Kidney epithelial cell (primary cell): ENCODE results near the gene RDX. TPM values are rescaled to one million over a fixed set of nuclear protein-coding genes. Genes with fewer than 3 reads are reported as not detected.
A peak's percentile ranks its signal among the peaks of the same experiment; 100 is the strongest.

Experiments
- DNase-seq: peaks from one replicate; pipeline ENCODE4 v3.0.0-alpha.2; 2010; ENCODE audit warnings: low read depth
- H3K27me3 ChIP-seq: 2 replicates; pipeline ENCODE4 v1.6.0; 2011; ENCODE audit warnings: low read length; ENCODE audit not compliant: control insufficient read depth, insufficient read depth
- H3K36me3 ChIP-seq: 2 replicates; pipeline ENCODE4 v1.5.1; 2011; ENCODE audit warnings: low read length; ENCODE audit not compliant: control insufficient read depth, insufficient read depth
- H3K4me3 ChIP-seq: 2 replicates; pipeline ENCODE4 v1.5.1; 2011; ENCODE audit warnings: low read depth, mild to moderate bottlenecking, control low read depth, low read length
- total RNA-seq: library from RNA; depleted of rRNA; stranded (reverse); fragments of >200 nt; gene quantifications from 2 replicates; pipeline ENCODE4 v1.2.3, GENCODE V29; 2015
- TF ChIP-seq, protein P1 (sequence below): IDR thresholded peaks from 2 replicates; pipeline ENCODE4 v1.5.1; 2011; ENCODE audit warnings: mild to moderate bottlenecking, moderate library complexity, low read length, control low read depth, inconsistent platforms; ENCODE audit not compliant: insufficient read depth, poor library complexity, severe bottlenecking

RDX gene
- total RNA-seq, 1 donor from 2014 or later: 46.7 TPM

DNA sequence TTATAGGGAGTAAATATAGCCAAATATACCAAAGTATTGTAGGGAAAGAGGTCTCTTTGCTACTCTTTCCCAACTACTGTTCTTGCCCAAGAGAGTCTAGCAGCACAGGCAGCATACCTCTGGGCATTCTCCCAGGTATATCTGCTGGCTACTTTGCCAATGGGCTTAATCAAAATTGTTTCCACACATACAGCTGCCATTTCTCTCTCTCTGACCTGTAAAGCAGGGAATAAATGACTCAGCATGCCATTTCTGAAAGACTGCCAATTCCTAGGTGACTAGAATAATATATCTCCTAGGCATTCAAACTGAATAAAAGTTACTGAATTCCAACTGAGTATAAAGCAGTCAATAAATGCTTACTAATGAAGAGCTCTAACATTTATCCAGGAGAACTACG lies 44.6 kb downstream of the RDX start:
- H3K4me3 ChIP-seq: no peak overlapping the region
- TF ChIP-seq, protein P1, sequence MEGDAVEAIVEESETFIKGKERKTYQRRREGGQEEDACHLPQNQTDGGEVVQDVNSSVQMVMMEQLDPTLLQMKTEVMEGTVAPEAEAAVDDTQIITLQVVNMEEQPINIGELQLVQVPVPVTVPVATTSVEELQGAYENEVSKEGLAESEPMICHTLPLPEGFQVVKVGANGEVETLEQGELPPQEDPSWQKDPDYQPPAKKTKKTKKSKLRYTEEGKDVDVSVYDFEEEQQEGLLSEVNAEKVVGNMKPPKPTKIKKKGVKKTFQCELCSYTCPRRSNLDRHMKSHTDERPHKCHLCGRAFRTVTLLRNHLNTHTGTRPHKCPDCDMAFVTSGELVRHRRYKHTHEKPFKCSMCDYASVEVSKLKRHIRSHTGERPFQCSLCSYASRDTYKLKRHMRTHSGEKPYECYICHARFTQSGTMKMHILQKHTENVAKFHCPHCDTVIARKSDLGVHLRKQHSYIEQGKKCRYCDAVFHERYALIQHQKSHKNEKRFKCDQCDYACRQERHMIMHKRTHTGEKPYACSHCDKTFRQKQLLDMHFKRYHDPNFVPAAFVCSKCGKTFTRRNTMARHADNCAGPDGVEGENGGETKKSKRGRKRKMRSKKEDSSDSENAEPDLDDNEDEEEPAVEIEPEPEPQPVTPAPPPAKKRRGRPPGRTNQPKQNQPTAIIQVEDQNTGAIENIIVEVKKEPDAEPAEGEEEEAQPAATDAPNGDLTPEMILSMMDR: no peak
- peak; percentile 52 for DNase-seq
- H3K36me3 ChIP-seq: peaks cover 1% of the 10 kb centered on the region
- H3K27me3 ChIP-seq: no peaks in the 10 kb centered on the region

DNA sequence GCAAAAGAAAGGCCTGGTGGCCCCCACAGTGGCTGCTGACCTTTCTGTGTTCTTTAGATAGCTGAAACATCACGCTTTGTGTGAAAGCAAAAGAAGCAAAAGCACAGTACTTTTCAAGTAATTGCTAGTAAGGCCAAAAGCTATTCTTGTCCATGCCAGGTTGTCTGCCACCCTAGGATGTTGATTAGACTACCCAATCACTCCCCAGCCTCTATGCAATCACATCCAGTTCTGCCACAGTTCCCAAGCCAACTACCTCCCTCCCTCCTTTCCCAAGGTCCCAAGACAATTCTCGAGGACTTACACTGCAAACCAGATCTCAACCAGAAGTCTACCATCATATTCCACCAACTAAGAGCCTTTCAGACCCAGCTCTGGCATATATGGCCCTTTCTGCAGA lies 46.2 kb downstream of the RDX start:
- DNase-seq: no peak
- TF ChIP-seq, protein P1: no peak

DNA sequence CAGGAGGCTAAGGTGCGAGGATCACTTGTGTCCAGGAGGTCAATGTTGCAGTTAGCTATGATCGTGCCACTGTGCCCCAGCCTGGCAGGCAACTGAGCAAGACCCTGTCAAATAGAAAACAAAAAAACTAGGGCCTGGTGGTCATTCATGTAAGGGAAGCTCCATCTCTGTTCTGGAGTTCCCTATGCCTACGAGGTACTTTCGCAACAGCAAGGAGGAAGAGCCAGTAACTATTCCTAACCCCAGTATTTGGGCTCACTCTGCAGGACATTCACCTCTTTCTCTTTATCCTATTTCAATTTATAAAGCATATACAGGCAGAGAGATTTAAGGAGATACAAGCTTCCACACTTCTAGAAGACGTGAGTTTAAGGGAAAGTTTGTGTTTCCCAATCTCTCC lies 46.6 kb downstream of the RDX start:
- no peak for DNase-seq
- no peaks in the 10 kb centered on the region for H3K27me3 ChIP-seq
- no peak overlapping the region for H3K4me3 ChIP-seq
- TF ChIP-seq, protein P1: no peak
- H3K36me3 ChIP-seq: peaks cover 1% of the 10 kb centered on the region

More for the DNA sequence above, 46.2 kb downstream of the RDX start:
- no peaks in the 10 kb centered on the region for H3K27me3 ChIP-seq
- no peak overlapping the region for H3K4me3 ChIP-seq
- H3K36me3 ChIP-seq: peaks cover 1% of the 10 kb centered on the region

DNA sequence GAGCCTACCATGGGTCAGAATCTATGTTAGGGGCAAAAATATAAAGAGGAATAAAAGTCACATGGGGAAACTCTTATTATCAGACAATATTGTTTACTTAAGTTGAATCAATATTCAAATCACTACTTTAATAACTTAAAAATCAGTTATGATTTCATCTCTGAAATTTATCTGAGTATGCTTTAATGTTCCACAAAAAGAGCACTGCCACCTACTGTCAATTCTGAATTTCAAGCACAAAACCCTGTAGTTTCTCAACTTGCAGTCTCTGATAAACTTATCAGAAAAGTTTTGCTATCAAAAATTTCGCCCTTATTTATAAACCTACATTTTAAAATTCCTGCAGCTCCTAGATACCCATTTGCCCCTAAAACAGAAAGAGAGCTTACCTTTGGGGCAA lies 47.3 kb downstream of the RDX start:
- H3K27me3 ChIP-seq: no peaks in the 10 kb centered on the region
- TF ChIP-seq, protein P1: no peak
- peaks cover 1% of the 10 kb centered on the region for H3K36me3 ChIP-seq
- DNase-seq: no peak
- no peak overlapping the region for H3K4me3 ChIP-seq

DNA sequence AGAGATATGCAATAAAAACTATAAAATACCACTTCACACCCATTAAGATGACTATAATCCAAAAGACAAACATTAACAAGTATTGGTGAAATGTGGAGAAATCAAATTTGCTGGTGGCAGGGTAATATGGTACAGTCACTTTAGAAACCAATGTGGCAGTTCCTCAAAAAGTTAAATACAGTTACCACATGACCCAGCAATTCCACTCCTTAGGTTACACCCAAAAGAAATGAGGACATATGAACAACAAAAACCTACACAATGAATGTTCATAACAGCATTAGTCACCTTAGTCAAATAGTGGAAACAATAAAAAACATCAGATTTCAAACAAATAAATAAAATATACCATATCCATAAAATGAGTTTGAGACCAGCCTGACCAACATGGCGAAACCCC lies 52.6 kb downstream of the RDX start:
- Histone ChIP-seq H3K4me3 (no peak overlapping the region), H3K36me3 (no peaks in the 10 kb centered on the region), H3K27me3 (no peaks in the 10 kb centered on the region)
- DNase-seq: no peak
- TF ChIP-seq, protein P1: no peak

DNA sequence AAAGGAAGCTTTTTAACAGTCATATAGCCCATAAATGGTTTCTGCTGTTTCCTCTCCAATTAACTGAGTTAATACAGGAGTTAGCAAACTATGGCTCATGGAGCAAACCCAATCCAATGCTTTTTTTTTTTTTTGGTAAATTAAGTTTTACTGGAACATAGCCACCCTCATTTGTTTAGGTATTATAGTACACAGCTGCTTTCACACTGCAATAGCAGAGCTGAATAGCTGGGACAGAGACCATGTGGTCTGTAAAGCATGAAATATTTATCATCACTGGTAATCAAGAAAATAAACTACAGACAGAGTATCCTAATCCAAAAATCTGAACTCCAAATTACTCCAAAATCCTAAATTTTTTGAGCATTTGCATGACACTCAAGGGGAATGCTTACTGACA lies 53.7 kb downstream of the RDX start:
- no peak for DNase-seq
- H3K4me3 ChIP-seq: no peak overlapping the region
- no peaks in the 10 kb centered on the region for H3K27me3 ChIP-seq
- TF ChIP-seq, protein P1: no peak
- no peaks in the 10 kb centered on the region for H3K36me3 ChIP-seq
